ENCODE results near the gene PMEPA1. TPM values are rescaled to one million over a fixed set of nuclear protein-coding genes. Genes with fewer than 3 reads are reported as not detected.

The PMEPA1 gene
- polyA plus RNA-seq, 10 donors: 15.2 to 31.8 (median 20.6) TPM

GRCh38 chr20:57611586-57612311 is 98.1 kb downstream of the PMEPA1 start:
- no peak for DNase-seq

- DNase-seq: no peak
Observed at GRCh38 chr20:57610261-57610952, 99.4 kb downstream of the PMEPA1 start.

GRCh38 chr20:57609842-57610167 is 100.0 kb downstream of the PMEPA1 start:
- DNase-seq: no peak

- no peak for DNase-seq
Observed at GRCh38 chr20:57609086-57609841, 100.6 kb downstream of the PMEPA1 start.

GRCh38 chr20:57608516-57608915 is 101.3 kb downstream of the PMEPA1 start:
- DNase-seq: no peak

GRCh38 chr20:57605878-57606277 is 103.9 kb downstream of the PMEPA1 start:
- DNase-seq: no peak

GRCh38 chr20:57605045-57605444 is 104.8 kb downstream of the PMEPA1 start:
- no peak for DNase-seq

- no peak for DNase-seq
Observed at GRCh38 chr20:57603120-57603519, 106.7 kb downstream of the PMEPA1 start.

GRCh38 chr20:57601737-57602136 is 108.1 kb downstream of the PMEPA1 start:
- DNase-seq: no peak

GRCh38 chr20:57601211-57601570 is 108.6 kb downstream of the PMEPA1 start:
- no peak for DNase-seq

GRCh38 chr20:57600320-57601210 is 109.2 kb downstream of the PMEPA1 start:
- DNase-seq: no peak

GRCh38 chr20:57598491-57598890 is 111.3 kb downstream of the PMEPA1 start:
- DNase-seq: no peak

Other genes starting within 250 kb of the PMEPA1 start
- gene CTCFL, start 184.9 kb downstream of the PMEPA1 start, polyA plus RNA-seq (ENCODE audit: insufficient read length in 10 of 10): under 1 TPM; 0.12 to 0.40 (median 0.19) TPM
- gene PCK1, start 148.9 kb downstream of the PMEPA1 start, polyA plus RNA-seq (ENCODE audit: insufficient read length in 10 of 10): under 1 TPM in 7 of 10 donors, not detected in 3; 0.08 to 0.42 (median 0.18) TPM
- under 1 TPM in 4 of 10 donors, not detected in 6; 0.08 to 0.82 (median 0.25) TPM for gene ZBP1, start 89.6 kb downstream of the PMEPA1 start, polyA plus RNA-seq (ENCODE audit: insufficient read length in 10 of 10)